HCT116 (cell line): ENCODE results near the gene CREB3L1. TPM values are rescaled to one million over a fixed set of nuclear protein-coding genes. Genes with fewer than 3 reads are reported as not detected.

Source experiments
- ATAC-seq: fragments of 200-7000 bp; cut with Tn5 transposase; 2 replicates; pipeline ENCODE4 v1.9.1; 2020; ENCODE audit warnings: mild to moderate bottlenecking, moderate library complexity
- BruUV-seq: library from RNA; stranded (reverse); fragments of 400-500 nt; replicated peaks from 2 replicates; lab custom pipeline; 2021; lab: Mats Ljungman, UMichigan
- CTCF ChIA-PET: fragments of 300-600 bp; sonication (Branson Sonifier 250); formaldehyde crosslinking; loops from one replicate; lab custom pipeline; 2021; ENCODE audit warnings: antibody characterized with exemption; lab: Charles Lee
- POLR2A ChIA-PET: fragments of 300-600, 350-600 bp; sonication (Branson Sonifier 250); formaldehyde crosslinking; loops from one replicate; lab custom pipeline; 2021; ENCODE audit warnings: antibody characterized with exemption; lab: Charles Lee
- RAD21 ChIA-PET, 2 experiments: fragments of 300-600 bp; sonication (Branson Sonifier 250); formaldehyde crosslinking; loops; one replicate each; lab custom pipeline; 2023; ENCODE audit warnings: low total read pairs in 2 of 2; ENCODE audit not compliant: uncharacterized antibody in 2 of 2, unreplicated experiment in 2 of 2, low non-redundant PET in 1 of 2; lab: Charles Lee
- DNase-seq: peaks from one replicate; pipeline ENCODE4 v3.0.0-alpha.2; 2010; ENCODE audit warnings: low read depth, low spot score
- H2AFZ ChIP-seq: fragments of 200-600 bp; shearing (Covaris generic), sonication (generic); 2 replicates; pipeline ENCODE4 v1.6.1; 2017; ENCODE audit warnings: low read depth, mixed run types, mixed read lengths, antibody characterized with exemption, low read length; ENCODE audit not compliant: poor library complexity, severe bottlenecking
- H3K27ac ChIP-seq: 2 replicates; pipeline ENCODE4 v1.5.1; 2012; ENCODE audit warnings: low read depth, low read length
- H3K27me3 ChIP-seq: fragments of 200-600 bp; sonication (generic); 2 replicates; pipeline ENCODE4 v1.6.1; 2016; ENCODE audit warnings: mixed run types, low read length, mixed read lengths; ENCODE audit not compliant: insufficient read depth
- H3K36me3 ChIP-seq, 2 experiments: fragments of 200-500 bp in 1 of 2; fragments of 200-600 bp in 1 of 2; sonication (Bioruptor generic) in 1 of 2; sonication (generic) in 1 of 2; 2 replicates each; pipeline versions ENCODE4 v1.5.1 to v1.6.1; 2014 to 2016; ENCODE audit warnings: low read length in 2 of 2, inconsistent platforms in 1 of 2, mixed read lengths in 1 of 2, mixed run types in 1 of 2; ENCODE audit not compliant: insufficient read depth in 2 of 2, control insufficient read depth in 1 of 2
- H3K4me1 ChIP-seq, 2 experiments: fragments of 200-600 bp in 1 of 2; sonication (generic) in 1 of 2; 2 replicates each; pipeline versions ENCODE4 v1.5.1 to v1.6.1; 2012 to 2017; ENCODE audit warnings: low read length in 2 of 2, inconsistent platforms in 1 of 2, mild to moderate bottlenecking in 1 of 2, mixed read lengths in 1 of 2, mixed run types in 1 of 2, moderate library complexity in 1 of 2; ENCODE audit not compliant: insufficient read depth in 2 of 2, control insufficient read depth in 1 of 2
- H3K4me2 ChIP-seq: fragments of 200-600 bp; sonication (generic); 2 replicates; pipeline ENCODE4 v1.6.1; 2017; ENCODE audit warnings: mixed run types, low read length, mixed read lengths
- H3K4me3 ChIP-seq, 2 experiments: fragments of 200-600 bp in 1 of 2; sonication (generic) in 1 of 2; replicated peaks in 1 of 2; 2 replicates each; pipeline ENCODE4 v1.5.1; 2011 to 2016; ENCODE audit warnings: low read length in 2 of 2, control low read depth in 1 of 2, low read depth in 1 of 2, mild to moderate bottlenecking in 1 of 2, mixed read lengths in 1 of 2, mixed run types in 1 of 2
- H3K79me2 ChIP-seq: fragments of 200-600 bp; sonication (generic); 2 replicates; pipeline ENCODE4 v1.6.1; 2017; ENCODE audit warnings: mild to moderate bottlenecking, mixed run types, low read length, moderate library complexity, mixed read lengths; ENCODE audit not compliant: insufficient read depth
- H3K9ac ChIP-seq: fragments of 200-600 bp; sonication (generic); 2 replicates; pipeline ENCODE4 v1.6.1; 2016; ENCODE audit warnings: low read length, mixed read lengths
- H3K9me2 ChIP-seq: fragments of 200-600 bp; sonication (generic), shearing (Covaris generic); 2 replicates; pipeline ENCODE4 v1.6.1; 2017; ENCODE audit warnings: mixed run types, mild to moderate bottlenecking, moderate library complexity; ENCODE audit not compliant: insufficient read depth
- H3K9me3 ChIP-seq, 2 experiments: fragments of 200-500 bp in 1 of 2; fragments of 200-600 bp in 1 of 2; sonication (Bioruptor generic) in 1 of 2; sonication (generic) in 1 of 2; 2 replicates each; pipeline ENCODE4 v1.6.1; 2014 to 2017; ENCODE audit warnings: low read length in 2 of 2, mixed read lengths in 2 of 2, inconsistent platforms in 1 of 2, low read depth in 1 of 2, mild to moderate bottlenecking in 1 of 2, mixed run types in 1 of 2, moderate library complexity in 1 of 2; ENCODE audit not compliant: control insufficient read depth in 1 of 2, insufficient read depth in 1 of 2
- H4K20me1 ChIP-seq: fragments of 200-600 bp; sonication (generic), shearing (Covaris generic); 2 replicates; pipeline ENCODE4 v1.6.1; 2017; ENCODE audit warnings: mixed run types, mild to moderate bottlenecking, moderate library complexity; ENCODE audit not compliant: insufficient read depth
- ELF1 ChIP-seq: IDR thresholded peaks from 2 replicates; pipeline ENCODE4 v1.6.1; 2012; ENCODE audit warnings: low read depth, borderline replicate concordance
- RAD21 ChIP-seq: IDR thresholded peaks from 2 replicates; pipeline ENCODE4 v1.6.1; 2012; ENCODE audit warnings: low read depth, mild to moderate bottlenecking
- REST ChIP-seq: IDR thresholded peaks from 2 replicates; pipeline ENCODE4 v1.6.1; 2012; ENCODE audit warnings: low read depth
- SRF ChIP-seq: IDR thresholded peaks from 2 replicates; pipeline ENCODE4 v1.6.1; 2012; ENCODE audit warnings: low read depth
- ZFX ChIP-seq: fragments of 450-650 bp; IDR thresholded peaks from 2 replicates; pipeline ENCODE4 v1.6.1; 2017
- intact Hi-C: fragments of 100-400 bp; cut with micrococcal nuclease; formaldehyde crosslinking; loops from 2 replicates; pipeline ENCODE4 v1.10.0; 2022
- total RNA-seq: library from RNA; stranded (reverse); gene quantifications from one replicate; pipeline ENCODE4 v1.2.1, GENCODE V29; 2021; ENCODE audit not compliant: unreplicated experiment
- TF ChIP-seq, protein P1 (sequence below), 3 experiments: fragments of 200-600 bp in 1 of 3; sonication (generic) in 1 of 3; IDR thresholded peaks in 2 of 3; conservative IDR thresholded peaks in 1 of 3; 2 replicates each; pipeline ENCODE4 v1.5.1; 2012 to 2017; ENCODE audit warnings: low read depth in 2 of 3, low read length in 2 of 3, antibody characterized with exemption in 1 of 3, borderline replicate concordance in 1 of 3, control low read depth in 1 of 3, mild to moderate bottlenecking in 1 of 3, mixed read lengths in 1 of 3, mixed run types in 1 of 3, moderate library complexity in 1 of 3; ENCODE audit not compliant: insufficient read depth in 1 of 3

Gene CREB3L1
- total RNA-seq, 1 experiment from 2014 or later, result 0.37 TPM

GRCh38 chr11:46259971-46260560, 17.4 kb upstream of the CREB3L1 start:
- CTCF ChIA-PET, result no interaction called here
- Histone ChIP-seq H3K9ac (no peak overlapping the region), H2AFZ (no peak overlapping the region), H3K4me3 (no peak overlapping the region), H3K27ac (no peak overlapping the region), H3K79me2 (no peaks in the 10 kb centered on the region), H3K27me3 (no peaks in the 10 kb centered on the region), H4K20me1 (no peaks in the 10 kb centered on the region), H3K36me3 (no peaks in the 10 kb centered on the region), H3K9me2 (no peaks in the 10 kb centered on the region), H3K9me3 (no peaks in the 10 kb centered on the region)
- no peak for ATAC-seq
- BruUV-seq, result no TSS peak
- DNase-seq, result no peak
- intact Hi-C loops, result no loop called here
- RAD21 ChIA-PET, result no interaction called here
- TF ChIP-seq RAD21 (no peak), ELF1 (no peak), SRF (no peak), REST (no peak), ZFX (no peak)
- TF ChIP-seq, protein P1, sequence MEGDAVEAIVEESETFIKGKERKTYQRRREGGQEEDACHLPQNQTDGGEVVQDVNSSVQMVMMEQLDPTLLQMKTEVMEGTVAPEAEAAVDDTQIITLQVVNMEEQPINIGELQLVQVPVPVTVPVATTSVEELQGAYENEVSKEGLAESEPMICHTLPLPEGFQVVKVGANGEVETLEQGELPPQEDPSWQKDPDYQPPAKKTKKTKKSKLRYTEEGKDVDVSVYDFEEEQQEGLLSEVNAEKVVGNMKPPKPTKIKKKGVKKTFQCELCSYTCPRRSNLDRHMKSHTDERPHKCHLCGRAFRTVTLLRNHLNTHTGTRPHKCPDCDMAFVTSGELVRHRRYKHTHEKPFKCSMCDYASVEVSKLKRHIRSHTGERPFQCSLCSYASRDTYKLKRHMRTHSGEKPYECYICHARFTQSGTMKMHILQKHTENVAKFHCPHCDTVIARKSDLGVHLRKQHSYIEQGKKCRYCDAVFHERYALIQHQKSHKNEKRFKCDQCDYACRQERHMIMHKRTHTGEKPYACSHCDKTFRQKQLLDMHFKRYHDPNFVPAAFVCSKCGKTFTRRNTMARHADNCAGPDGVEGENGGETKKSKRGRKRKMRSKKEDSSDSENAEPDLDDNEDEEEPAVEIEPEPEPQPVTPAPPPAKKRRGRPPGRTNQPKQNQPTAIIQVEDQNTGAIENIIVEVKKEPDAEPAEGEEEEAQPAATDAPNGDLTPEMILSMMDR (IDR thresholded peaks at IDR 0.05 in 2 of 3, conservative IDR thresholded peaks at IDR 0.05 in 1 of 3; ENCODE audit: borderline replicate concordance in 1 of 3, insufficient read depth in 1 of 3, low read depth in 2 of 3, low read length in 2 of 3), result no peak
- TF ChIP-seq, all 23 proteins: peak for 0
- Histone ChIP-seq H3K4me2 (no peak overlapping the region), H3K4me1 (no peaks in the 10 kb centered on the region)
- POLR2A ChIA-PET, result interaction anchor here (1.7 kb wide), 1 partner anchor 17 kb away, joined by 5 read pairs; no protein-coding TSS in a partner anchor
